Erythroblast (primary cell): ENCODE results near the gene LTB.

ENCODE experiments used
- GATA1 ChIP-seq: IDR thresholded peaks from 2 replicates; pipeline ENCODE4 v1.6.1; 2011; ENCODE audit warnings: low read depth, mild to moderate bottlenecking, control low read depth, low read length, moderate library complexity
- POLR2A ChIP-seq: IDR thresholded peaks from 2 replicates; pipeline ENCODE4 v1.6.1; 2011; ENCODE audit warnings: mild to moderate bottlenecking, low read length

- no peak for TF ChIP-seq POLR2A
- no peak for TF ChIP-seq GATA1
Observed at GRCh38 chr6:31592396-31592771, 10.2 kb upstream of the LTB start.
